HCT116 (cell line): Measurements from ENCODE around the gene VASH1. TPM values are rescaled to one million over a fixed set of nuclear protein-coding genes. Genes with fewer than 3 reads are reported as not detected.
"Not testable (repeated sequence)": the region's sequence is repeated elsewhere in the genome, so short reads cannot be mapped to it uniquely, and the experiment has no call there.

Experiments used
- ATAC-seq: fragments of 200-7000 bp; cut with Tn5 transposase; 2 replicates; pipeline ENCODE4 v1.9.1; 2020; ENCODE audit warnings: mild to moderate bottlenecking, moderate library complexity
- BruUV-seq: library from RNA; stranded (reverse); fragments of 400-500 nt; replicated peaks from 2 replicates; lab custom pipeline; 2021; lab: Mats Ljungman, UMichigan
- CTCF ChIA-PET: fragments of 300-600 bp; sonication (Branson Sonifier 250); formaldehyde crosslinking; loops from one replicate; lab custom pipeline; 2021; ENCODE audit warnings: antibody characterized with exemption; lab: Charles Lee
- POLR2A ChIA-PET: fragments of 300-600, 350-600 bp; sonication (Branson Sonifier 250); formaldehyde crosslinking; loops from one replicate; lab custom pipeline; 2021; ENCODE audit warnings: antibody characterized with exemption; lab: Charles Lee
- RAD21 ChIA-PET, 2 experiments: fragments of 300-600 bp; sonication (Branson Sonifier 250); formaldehyde crosslinking; loops; one replicate each; lab custom pipeline; 2023; ENCODE audit warnings: low total read pairs in 2 of 2; ENCODE audit not compliant: uncharacterized antibody in 2 of 2, unreplicated experiment in 2 of 2, low non-redundant PET in 1 of 2; lab: Charles Lee
- DNase-seq: peaks from one replicate; pipeline ENCODE4 v3.0.0-alpha.2; 2010; ENCODE audit warnings: low read depth, low spot score
- H2AFZ ChIP-seq: fragments of 200-600 bp; shearing (Covaris generic), sonication (generic); 2 replicates; pipeline ENCODE4 v1.6.1; 2017; ENCODE audit warnings: low read depth, mixed run types, mixed read lengths, antibody characterized with exemption, low read length; ENCODE audit not compliant: poor library complexity, severe bottlenecking
- H3K27ac ChIP-seq: 2 replicates; pipeline ENCODE4 v1.5.1; 2012; ENCODE audit warnings: low read depth, low read length
- H3K27me3 ChIP-seq: fragments of 200-600 bp; sonication (generic); 2 replicates; pipeline ENCODE4 v1.6.1; 2016; ENCODE audit warnings: mixed run types, low read length, mixed read lengths; ENCODE audit not compliant: insufficient read depth
- H3K36me3 ChIP-seq, 2 experiments: fragments of 200-500 bp in 1 of 2; fragments of 200-600 bp in 1 of 2; sonication (Bioruptor generic) in 1 of 2; sonication (generic) in 1 of 2; 2 replicates each; pipeline versions ENCODE4 v1.5.1 to v1.6.1; 2014 to 2016; ENCODE audit warnings: low read length in 2 of 2, inconsistent platforms in 1 of 2, mixed read lengths in 1 of 2, mixed run types in 1 of 2; ENCODE audit not compliant: insufficient read depth in 2 of 2, control insufficient read depth in 1 of 2
- H3K4me1 ChIP-seq, 2 experiments: fragments of 200-600 bp in 1 of 2; sonication (generic) in 1 of 2; 2 replicates each; pipeline versions ENCODE4 v1.5.1 to v1.6.1; 2012 to 2017; ENCODE audit warnings: low read length in 2 of 2, inconsistent platforms in 1 of 2, mild to moderate bottlenecking in 1 of 2, mixed read lengths in 1 of 2, mixed run types in 1 of 2, moderate library complexity in 1 of 2; ENCODE audit not compliant: insufficient read depth in 2 of 2, control insufficient read depth in 1 of 2
- H3K4me2 ChIP-seq: fragments of 200-600 bp; sonication (generic); 2 replicates; pipeline ENCODE4 v1.6.1; 2017; ENCODE audit warnings: mixed run types, low read length, mixed read lengths
- H3K4me3 ChIP-seq, 2 experiments: fragments of 200-600 bp in 1 of 2; sonication (generic) in 1 of 2; replicated peaks in 1 of 2; 2 replicates each; pipeline ENCODE4 v1.5.1; 2011 to 2016; ENCODE audit warnings: low read length in 2 of 2, control low read depth in 1 of 2, low read depth in 1 of 2, mild to moderate bottlenecking in 1 of 2, mixed read lengths in 1 of 2, mixed run types in 1 of 2
- H3K79me2 ChIP-seq: fragments of 200-600 bp; sonication (generic); 2 replicates; pipeline ENCODE4 v1.6.1; 2017; ENCODE audit warnings: mild to moderate bottlenecking, mixed run types, low read length, moderate library complexity, mixed read lengths; ENCODE audit not compliant: insufficient read depth
- H3K9ac ChIP-seq: fragments of 200-600 bp; sonication (generic); 2 replicates; pipeline ENCODE4 v1.6.1; 2016; ENCODE audit warnings: low read length, mixed read lengths
- H3K9me2 ChIP-seq: fragments of 200-600 bp; sonication (generic), shearing (Covaris generic); 2 replicates; pipeline ENCODE4 v1.6.1; 2017; ENCODE audit warnings: mixed run types, mild to moderate bottlenecking, moderate library complexity; ENCODE audit not compliant: insufficient read depth
- H3K9me3 ChIP-seq, 2 experiments: fragments of 200-500 bp in 1 of 2; fragments of 200-600 bp in 1 of 2; sonication (Bioruptor generic) in 1 of 2; sonication (generic) in 1 of 2; 2 replicates each; pipeline ENCODE4 v1.6.1; 2014 to 2017; ENCODE audit warnings: low read length in 2 of 2, mixed read lengths in 2 of 2, inconsistent platforms in 1 of 2, low read depth in 1 of 2, mild to moderate bottlenecking in 1 of 2, mixed run types in 1 of 2, moderate library complexity in 1 of 2; ENCODE audit not compliant: control insufficient read depth in 1 of 2, insufficient read depth in 1 of 2
- H4K20me1 ChIP-seq: fragments of 200-600 bp; sonication (generic), shearing (Covaris generic); 2 replicates; pipeline ENCODE4 v1.6.1; 2017; ENCODE audit warnings: mixed run types, mild to moderate bottlenecking, moderate library complexity; ENCODE audit not compliant: insufficient read depth
- CBX3 ChIP-seq: IDR thresholded peaks from 2 replicates; pipeline ENCODE4 v1.6.1; 2012; ENCODE audit warnings: low read depth
- EZH2 ChIP-seq: fragments of 200-600 bp; sonication (generic); IDR thresholded peaks from 2 replicates; pipeline ENCODE4 v1.6.1; 2017; ENCODE audit warnings: antibody characterized with exemption, mixed run types
- EZH2phosphoT487 ChIP-seq: fragments of 200-600 bp; IDR thresholded peaks from 2 replicates; pipeline ENCODE4 v1.6.1; 2018; ENCODE audit warnings: antibody characterized with exemption, borderline replicate concordance
- JUND ChIP-seq: IDR thresholded peaks from 2 replicates; pipeline ENCODE4 v1.6.1; 2012
- POLR2A ChIP-seq: IDR thresholded peaks from 2 replicates; pipeline ENCODE4 v1.7.0; 2011; ENCODE audit warnings: borderline replicate concordance; ENCODE audit not compliant: insufficient read depth, insufficient read length; ENCODE audit errors: extremely low read depth
- RAD21 ChIP-seq: IDR thresholded peaks from 2 replicates; pipeline ENCODE4 v1.6.1; 2012; ENCODE audit warnings: low read depth, mild to moderate bottlenecking
- REST ChIP-seq: IDR thresholded peaks from 2 replicates; pipeline ENCODE4 v1.6.1; 2012; ENCODE audit warnings: low read depth
- SP1 ChIP-seq: IDR thresholded peaks from 2 replicates; pipeline ENCODE4 v1.6.1; 2012; ENCODE audit warnings: low read depth
- SRF ChIP-seq: IDR thresholded peaks from 2 replicates; pipeline ENCODE4 v1.6.1; 2012; ENCODE audit warnings: low read depth
- TCF7L2 ChIP-seq: IDR thresholded peaks from 2 replicates; pipeline ENCODE4 v1.7.0; 2011; ENCODE audit warnings: borderline replicate concordance, inconsistent platforms; ENCODE audit not compliant: insufficient read depth, insufficient read length; ENCODE audit errors: extremely low read depth
- YY1 ChIP-seq: IDR thresholded peaks from 2 replicates; pipeline ENCODE4 v1.6.1; 2011; ENCODE audit warnings: low read length, low read depth, moderate library complexity, mild to moderate bottlenecking; ENCODE audit not compliant: insufficient replicate concordance; ENCODE audit errors: extremely low read depth
- ZFX ChIP-seq: fragments of 450-650 bp; IDR thresholded peaks from 2 replicates; pipeline ENCODE4 v1.6.1; 2017
- intact Hi-C: fragments of 100-400 bp; cut with micrococcal nuclease; formaldehyde crosslinking; loops from 2 replicates; pipeline ENCODE4 v1.10.0; 2022
- total RNA-seq: library from RNA; stranded (reverse); gene quantifications from one replicate; pipeline ENCODE4 v1.2.1, GENCODE V29; 2021; ENCODE audit not compliant: unreplicated experiment

VASH1 gene
- total RNA-seq, 1 experiment from 2014 or later = 13.3 TPM

- DNase-seq (no peak), ATAC-seq (no peak)
- H3K4me1 ChIP-seq = no peaks in the 10 kb centered on the region
- H3K27me3 ChIP-seq = no peaks in the 10 kb centered on the region
- no peaks in the 10 kb centered on the region for H4K20me1 ChIP-seq
- H3K4me2 ChIP-seq = no peak overlapping the region
- no peak overlapping the region for H3K9ac ChIP-seq
- ChIA-PET RAD21 (no interaction called here), CTCF (no interaction called here), POLR2A (no interaction called here)
- H2AFZ ChIP-seq = no peak overlapping the region
- intact Hi-C loops = no loop called here
- no peaks in the 10 kb centered on the region for H3K9me2 ChIP-seq
- no peaks in the 10 kb centered on the region for H3K79me2 ChIP-seq
- no peaks in the 10 kb centered on the region for H3K36me3 ChIP-seq
- no peaks in the 10 kb centered on the region for H3K9me3 ChIP-seq
- TF ChIP-seq RAD21 = no peak
- H3K27ac ChIP-seq = no peak overlapping the region
- H3K4me3 ChIP-seq = no peak overlapping the region
- no TSS peak for BruUV-seq
Observed at GRCh38 chr14:76729953-76730505, 31.2 kb upstream of the VASH1 start.

- H2AFZ ChIP-seq, H3K4me1 ChIP-seq, H3K4me2 ChIP-seq, H3K27ac ChIP-seq, RAD21 ChIA-PET, DNase-seq, H3K9ac ChIP-seq, H4K20me1 ChIP-seq, POLR2A ChIA-PET, H3K9me3 ChIP-seq, H3K9me2 ChIP-seq, CTCF ChIA-PET, intact Hi-C loops, BruUV-seq, ATAC-seq, H3K36me3 ChIP-seq, H3K4me3 ChIP-seq, H3K27me3 ChIP-seq, H3K79me2 ChIP-seq: not testable (repeated sequence)
Observed at GRCh38 chr14:76734501-76734900, 26.8 kb upstream of the VASH1 start.

GRCh38 chr14:76736514-76736913 lies 24.8 kb upstream of the VASH1 start:
- Histone ChIP-seq H3K4me1 (no peaks in the 10 kb centered on the region), H3K36me3 (no peaks in the 10 kb centered on the region), H3K4me2 (no peak overlapping the region), H3K27me3 (no peaks in the 10 kb centered on the region), H3K27ac (no peak overlapping the region), H2AFZ (no peak overlapping the region), H3K9me2 (no peaks in the 10 kb centered on the region), H3K4me3 (no peak overlapping the region), H4K20me1 (no peaks in the 10 kb centered on the region), H3K9ac (no peak overlapping the region), H3K9me3 (0 out of 4 replicates have a peak, but pooled peaks cover 0 to 4% of the 10 kb centered on the region in 2 experiments), H3K79me2 (no peaks in the 10 kb centered on the region)
- ChIA-PET CTCF (no interaction called here), RAD21 (no interaction called here), POLR2A (no interaction called here)
- ATAC-seq = no peak
- no TSS peak for BruUV-seq
- intact Hi-C loops = no loop called here
- DNase-seq = no peak
- TF ChIP-seq CBX3 (no peak), TCF7L2 (no peak), EZH2phosphoT487 (no peak), ZFX (no peak), POLR2A (no peak), SRF (no peak), REST (no peak), EZH2 (no peak), JUND (no peak), YY1 (no peak), SP1 (no peak)
